ENCODE data around the gene NLGN1.
"Not testable (repeated sequence)": the region's sequence is repeated elsewhere in the genome, so short reads cannot be mapped to it uniquely, and the experiment has no call there.

NLGN1 gene

GRCh38 chr3:174192471-174192870 is 794.9 kb downstream of the NLGN1 start:
- FAIRE-seq (no peak), DNase-seq (ENCODE audit: insufficient read length, low spot score) (no peak)

- no peak for DNase-seq (ENCODE audit: insufficient read length, low spot score)
- FAIRE-seq, result no peak
Measured at GRCh38 chr3:174193604-174194003, 796.1 kb downstream of the NLGN1 start.

GRCh38 chr3:174197416-174197815 is 799.9 kb downstream of the NLGN1 start:
- DNase-seq (ENCODE audit: insufficient read length, low spot score), result no peak
- FAIRE-seq, result no peak

GRCh38 chr3:174198199-174198598 is 800.7 kb downstream of the NLGN1 start:
- DNase-seq (ENCODE audit: insufficient read length, low spot score), result no peak
- no peak for FAIRE-seq

- FAIRE-seq, result no peak
- no peak for DNase-seq (ENCODE audit: insufficient read length, low spot score)
Measured at GRCh38 chr3:174199696-174200095, 802.2 kb downstream of the NLGN1 start.

- FAIRE-seq, result no peak
- no peak for DNase-seq (ENCODE audit: insufficient read length, low spot score)
Measured at GRCh38 chr3:174202116-174202515, 804.6 kb downstream of the NLGN1 start.

GRCh38 chr3:174202561-174202960 is 805.0 kb downstream of the NLGN1 start:
- no peak for FAIRE-seq
- no peak for DNase-seq (ENCODE audit: insufficient read length, low spot score)

- FAIRE-seq, result no peak
Measured at GRCh38 chr3:174204765-174205164, 807.2 kb downstream of the NLGN1 start.

GRCh38 chr3:174206607-174207192 is 809.2 kb downstream of the NLGN1 start:
- no peak for FAIRE-seq
- no peak for DNase-seq (ENCODE audit: insufficient read length, low spot score)

More at GRCh38 chr3:174204765-174205164, 807.2 kb downstream of the NLGN1 start:
- DNase-seq (ENCODE audit: insufficient read length, low spot score), result no peak

GRCh38 chr3:174208161-174208560 is 810.6 kb downstream of the NLGN1 start:
- no peak for FAIRE-seq
- DNase-seq (ENCODE audit: insufficient read length, low spot score), result no peak

GRCh38 chr3:174211896-174212295 is 814.4 kb downstream of the NLGN1 start:
- FAIRE-seq; DNase-seq (ENCODE audit: insufficient read length, low spot score): not testable (repeated sequence)

- FAIRE-seq (no peak), DNase-seq (ENCODE audit: insufficient read length, low spot score) (no peak)
Measured at GRCh38 chr3:174215456-174215855, 817.9 kb downstream of the NLGN1 start.

GRCh38 chr3:174216019-174216418 is 818.5 kb downstream of the NLGN1 start:
- FAIRE-seq (no peak), DNase-seq (ENCODE audit: insufficient read length, low spot score) (no peak)

GRCh38 chr3:174216946-174217718 is 819.6 kb downstream of the NLGN1 start:
- DNase-seq (ENCODE audit: insufficient read length, low spot score), result no peak
- FAIRE-seq, result no peak

GRCh38 chr3:174218016-174218415 is 820.5 kb downstream of the NLGN1 start:
- FAIRE-seq (no peak), DNase-seq (ENCODE audit: insufficient read length, low spot score) (no peak)

GRCh38 chr3:174219738-174220137 is 822.2 kb downstream of the NLGN1 start:
- FAIRE-seq, result no peak
- no peak for DNase-seq (ENCODE audit: insufficient read length, low spot score)

- DNase-seq (ENCODE audit: insufficient read length, low spot score), result no peak
- no peak for FAIRE-seq
Measured at GRCh38 chr3:174220775-174221554, 823.4 kb downstream of the NLGN1 start.

GRCh38 chr3:174223042-174223441 is 825.5 kb downstream of the NLGN1 start:
- DNase-seq (ENCODE audit: insufficient read length, low spot score) (no peak), FAIRE-seq (no peak)

GRCh38 chr3:174223626-174224025 is 826.1 kb downstream of the NLGN1 start:
- DNase-seq (ENCODE audit: insufficient read length, low spot score), result no peak
- no peak for FAIRE-seq

GRCh38 chr3:174229916-174230315 is 832.4 kb downstream of the NLGN1 start:
- FAIRE-seq (no peak), DNase-seq (ENCODE audit: insufficient read length, low spot score) (no peak)

- not testable (repeated sequence) for FAIRE-seq; DNase-seq (ENCODE audit: insufficient read length, low spot score)
Measured at GRCh38 chr3:174232028-174232657, 834.6 kb downstream of the NLGN1 start.
